ENCODE results near the gene SLCO2B1.

The SLCO2B1 gene

GRCh38 chr11:75135651-75136050 is 15.3 kb upstream of the SLCO2B1 start:
- DNase-seq (ENCODE audit: low read depth in 1 of 2, low spot score in 1 of 2), result no peak
- H3K27me3 ChIP-seq (ENCODE audit: insufficient read depth, poor library complexity, severe bottlenecking), result peaks cover 4% of the 10 kb centered on the region
- no peak overlapping the region for H3K27ac ChIP-seq (replicated peaks)
- TF ChIP-seq, protein P1, sequence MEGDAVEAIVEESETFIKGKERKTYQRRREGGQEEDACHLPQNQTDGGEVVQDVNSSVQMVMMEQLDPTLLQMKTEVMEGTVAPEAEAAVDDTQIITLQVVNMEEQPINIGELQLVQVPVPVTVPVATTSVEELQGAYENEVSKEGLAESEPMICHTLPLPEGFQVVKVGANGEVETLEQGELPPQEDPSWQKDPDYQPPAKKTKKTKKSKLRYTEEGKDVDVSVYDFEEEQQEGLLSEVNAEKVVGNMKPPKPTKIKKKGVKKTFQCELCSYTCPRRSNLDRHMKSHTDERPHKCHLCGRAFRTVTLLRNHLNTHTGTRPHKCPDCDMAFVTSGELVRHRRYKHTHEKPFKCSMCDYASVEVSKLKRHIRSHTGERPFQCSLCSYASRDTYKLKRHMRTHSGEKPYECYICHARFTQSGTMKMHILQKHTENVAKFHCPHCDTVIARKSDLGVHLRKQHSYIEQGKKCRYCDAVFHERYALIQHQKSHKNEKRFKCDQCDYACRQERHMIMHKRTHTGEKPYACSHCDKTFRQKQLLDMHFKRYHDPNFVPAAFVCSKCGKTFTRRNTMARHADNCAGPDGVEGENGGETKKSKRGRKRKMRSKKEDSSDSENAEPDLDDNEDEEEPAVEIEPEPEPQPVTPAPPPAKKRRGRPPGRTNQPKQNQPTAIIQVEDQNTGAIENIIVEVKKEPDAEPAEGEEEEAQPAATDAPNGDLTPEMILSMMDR (IDR thresholded peaks at IDR 0.05; ENCODE audit: insufficient read depth, low read length), result no peak
- TF ChIP-seq REST (IDR thresholded peaks at IDR 0.05; ENCODE audit: insufficient replicate concordance, low read depth), result no peak
- TF ChIP-seq SPI1 (IDR thresholded peaks at IDR 0.05; ENCODE audit: borderline replicate concordance, low read depth), result no peak
- no peak overlapping the region for H3K4me3 ChIP-seq (replicated peaks; ENCODE audit: insufficient read depth, low read length)

GRCh38 chr11:75140269-75141138 is 10.4 kb upstream of the SLCO2B1 start:
- H3K27ac ChIP-seq (replicated peaks), result no peak overlapping the region
- peak; percentile 22 to 32 for DNase-seq (ENCODE audit: low read depth in 1 of 2, low spot score in 1 of 2)
- peaks cover 4% of the 10 kb centered on the region for H3K27me3 ChIP-seq (ENCODE audit: insufficient read depth, poor library complexity, severe bottlenecking)
- no peak for TF ChIP-seq GABPA (IDR thresholded peaks at IDR 0.05; ENCODE audit: low read depth)
- TF ChIP-seq SPI1 (IDR thresholded peaks at IDR 0.05; ENCODE audit: borderline replicate concordance, low read depth), result no peak
- TF ChIP-seq POLR2AphosphoS5 (IDR thresholded peaks at IDR 0.05; ENCODE audit: low read depth), result no peak
- TF ChIP-seq REST (IDR thresholded peaks at IDR 0.05; ENCODE audit: insufficient replicate concordance, low read depth), result no peak
- TF ChIP-seq, protein P1 (IDR thresholded peaks at IDR 0.05; ENCODE audit: insufficient read depth, low read length), result peak; percentile 70
- no peak overlapping the region for H3K4me3 ChIP-seq (replicated peaks; ENCODE audit: insufficient read depth, low read length)

GRCh38 chr11:75141166-75141565 is 9.7 kb upstream of the SLCO2B1 start:
- Histone ChIP-seq H3K27me3 (ENCODE audit: insufficient read depth, poor library complexity, severe bottlenecking) (peaks cover 6% of the 10 kb centered on the region), H3K4me3 (replicated peaks; ENCODE audit: insufficient read depth, low read length) (no peak overlapping the region), H3K27ac (replicated peaks) (no peak overlapping the region)
- no peak for DNase-seq (ENCODE audit: low read depth in 1 of 2, low spot score in 1 of 2)
- TF ChIP-seq SPI1 (IDR thresholded peaks at IDR 0.05; ENCODE audit: borderline replicate concordance, low read depth) (no peak), GABPA (IDR thresholded peaks at IDR 0.05; ENCODE audit: low read depth) (no peak), REST (IDR thresholded peaks at IDR 0.05; ENCODE audit: insufficient replicate concordance, low read depth) (no peak), POLR2AphosphoS5 (IDR thresholded peaks at IDR 0.05; ENCODE audit: low read depth) (no peak)
- TF ChIP-seq, protein P1 (IDR thresholded peaks at IDR 0.05; ENCODE audit: insufficient read depth, low read length), result no peak

Measured in HL-60 (cell line).